MM.1S (cell line): Measurements from ENCODE around the gene ZNF823.

ENCODE experiments used
- DNase-seq: peaks from one replicate; pipeline ENCODE4 v3.0.0-alpha.2; 2015
- H2AFZ ChIP-seq: fragments of 300-600 bp; sonication (generic); 2 replicates; pipeline ENCODE4 v1.6.0; 2016; ENCODE audit warnings: antibody characterized with exemption, low read length
- H3F3A ChIP-seq: fragments of 300-600 bp; sonication (generic); 2 replicates; pipeline ENCODE4 v1.6.1; 2016; ENCODE audit warnings: mild to moderate bottlenecking, antibody characterized with exemption, low read length, moderate library complexity, mixed read lengths; ENCODE audit not compliant: insufficient read depth
- H3K27ac ChIP-seq: fragments of 300-600 bp; sonication (generic); 2 replicates; pipeline ENCODE4 v1.5.1; 2016; ENCODE audit warnings: mild to moderate bottlenecking, low read length
- H3K27me3 ChIP-seq: fragments of 300-600 bp; sonication (generic); replicated peaks from 2 replicates; pipeline ENCODE4 v1.6.0; 2016; ENCODE audit warnings: low read length; ENCODE audit not compliant: insufficient read depth
- H3K36me3 ChIP-seq: fragments of 300-600 bp; sonication (generic); replicated peaks from 2 replicates; pipeline ENCODE4 v1.6.1; 2016; ENCODE audit warnings: mild to moderate bottlenecking, low read length, mixed read lengths; ENCODE audit not compliant: insufficient read depth
- H3K4me1 ChIP-seq: fragments of 300-600 bp; sonication (generic); 2 replicates; pipeline ENCODE4 v1.6.1; 2016; ENCODE audit warnings: low read length, mixed read lengths
- H3K4me2 ChIP-seq: fragments of 300-600 bp; sonication (generic); 2 replicates; pipeline ENCODE4 v1.6.0; 2016; ENCODE audit warnings: low read depth, low read length
- H3K4me3 ChIP-seq: fragments of 300-600 bp; sonication (generic); 2 replicates; pipeline ENCODE4 v1.5.1; 2016; ENCODE audit warnings: low read length, mixed read lengths
- H3K79me2 ChIP-seq: fragments of 300-600 bp; sonication (generic); 2 replicates; pipeline ENCODE4 v1.6.1; 2016; ENCODE audit warnings: mixed run types, low read length, mixed read lengths
- H3K9ac ChIP-seq: fragments of 300-600 bp; sonication (generic); 2 replicates; pipeline ENCODE4 v1.6.1; 2016; ENCODE audit warnings: low read length, mixed read lengths
- H3K9me2 ChIP-seq: fragments of 300-600 bp; sonication (generic); replicated peaks from 2 replicates; pipeline ENCODE4 v1.6.1; 2016; ENCODE audit warnings: mild to moderate bottlenecking, low read length, mixed read lengths; ENCODE audit not compliant: insufficient read depth
- H3K9me3 ChIP-seq: fragments of 300-600 bp; sonication (generic); replicated peaks from 2 replicates; pipeline ENCODE4 v1.6.1; 2016; ENCODE audit warnings: mild to moderate bottlenecking, low read length, mixed read lengths; ENCODE audit not compliant: insufficient read depth
- H4K20me1 ChIP-seq: fragments of 300-600 bp; sonication (generic); 2 replicates; pipeline ENCODE4 v1.6.1; 2016; ENCODE audit warnings: mild to moderate bottlenecking, low read length, moderate library complexity, mixed read lengths; ENCODE audit not compliant: insufficient read depth
- CTCF ChIP-seq: fragments of 300-600 bp; sonication (generic); IDR thresholded peaks from 2 replicates; pipeline ENCODE4 v1.5.1; 2016; ENCODE audit warnings: antibody characterized with exemption, low read length, mixed read lengths
- EZH2 ChIP-seq: fragments of 300-600 bp; sonication (generic); optimal IDR thresholded peaks from 2 replicates; pipeline ENCODE3; 2017; ENCODE audit warnings: low read depth, mild to moderate bottlenecking, antibody characterized with exemption, low read length, mixed read lengths
- EZH2phosphoT487 ChIP-seq: fragments of 300-600 bp; sonication (generic); IDR thresholded peaks from 2 replicates; pipeline ENCODE4 v1.6.1; 2018; ENCODE audit warnings: antibody characterized with exemption, low read length

The ZNF823 gene

GRCh38 chr19:11693505-11694499, 44.9 kb downstream of the ZNF823 start:
- H3K27me3 ChIP-seq: no peaks in the 10 kb centered on the region
- H3K4me3 ChIP-seq: peak overlapping the region; percentile 65; the same call in 1 of the 2 replicates
- peak overlapping the region; percentile 30; the same call in 1 of the 2 replicates for H3K9ac ChIP-seq
- no peaks in the 10 kb centered on the region for H3K4me1 ChIP-seq
- DNase-seq: no peak
- peak overlapping the region; percentile 69 for H2AFZ ChIP-seq
- peak overlapping the region; percentile 64; the same call in 1 of the 2 replicates for H3K4me2 ChIP-seq
- H3K79me2 ChIP-seq: no peaks in the 10 kb centered on the region
- no peaks in the 10 kb centered on the region for H3K36me3 ChIP-seq
- H3K27ac ChIP-seq: no peak overlapping the region
- H4K20me1 ChIP-seq: no peaks in the 10 kb centered on the region
- TF ChIP-seq CTCF: no peak
- TF ChIP-seq EZH2phosphoT487: no peak
- TF ChIP-seq EZH2: no peak
- no peaks in the 10 kb centered on the region for H3F3A ChIP-seq
- no peaks in the 10 kb centered on the region for H3K9me2 ChIP-seq
- H3K9me3 ChIP-seq: no peaks in the 10 kb centered on the region

GRCh38 chr19:11692127-11692790, 46.5 kb downstream of the ZNF823 start:
- no peaks in the 10 kb centered on the region for H3K4me1 ChIP-seq
- H3K9me2 ChIP-seq: no peaks in the 10 kb centered on the region
- no peak overlapping the region for H2AFZ ChIP-seq
- H3K9me3 ChIP-seq: no peaks in the 10 kb centered on the region
- DNase-seq: no peak
- H3K27me3 ChIP-seq: no peaks in the 10 kb centered on the region
- H3K4me3 ChIP-seq: no peak overlapping the region
- no peak overlapping the region for H3K4me2 ChIP-seq
- TF ChIP-seq EZH2phosphoT487 (no peak), EZH2 (no peak), CTCF (no peak)
- H3K9ac ChIP-seq: no peak overlapping the region
- H4K20me1 ChIP-seq: no peaks in the 10 kb centered on the region
- H3K79me2 ChIP-seq: no peaks in the 10 kb centered on the region
- H3K27ac ChIP-seq: no peak overlapping the region
- no peaks in the 10 kb centered on the region for H3K36me3 ChIP-seq
- no peaks in the 10 kb centered on the region for H3F3A ChIP-seq

- H3K79me2 ChIP-seq: no peaks in the 10 kb centered on the region
- no peak for TF ChIP-seq EZH2phosphoT487
- TF ChIP-seq CTCF: no peak
- TF ChIP-seq EZH2: no peak
- H3K4me1 ChIP-seq: peaks cover 12% of the 10 kb centered on the region
- H4K20me1 ChIP-seq: no peaks in the 10 kb centered on the region
- no peak overlapping the region for H3K9ac ChIP-seq
- H3K27ac ChIP-seq: no peak overlapping the region
- DNase-seq: peak; percentile 37
- H3K36me3 ChIP-seq: no peaks in the 10 kb centered on the region
- no peaks in the 10 kb centered on the region for H3K27me3 ChIP-seq
- H2AFZ ChIP-seq: no peak overlapping the region
- H3F3A ChIP-seq: peaks cover 6% of the 10 kb centered on the region; the same call in 1 of the 2 replicates
- peak overlapping the region; percentile 22; the same call in 1 of the 2 replicates for H3K4me2 ChIP-seq
- no peaks in the 10 kb centered on the region for H3K9me2 ChIP-seq
- H3K4me3 ChIP-seq: 0 out of 2 replicates have a peak overlapping the region, but pooled peaks have one; percentile 3
- no peaks in the 10 kb centered on the region for H3K9me3 ChIP-seq
Measured at GRCh38 chr19:11685676-11686650, 52.8 kb downstream of the ZNF823 start.
